GM12892 (cell line): Measurements from ENCODE around the gene EFHD2.

Experiments used
- POLR2A ChIP-seq: IDR thresholded peaks from 2 replicates; pipeline ENCODE4 v1.6.1; 2011; ENCODE audit warnings: low read depth, low read length, control low read depth
- POLR2AphosphoS5 ChIP-seq: IDR thresholded peaks from 2 replicates; pipeline ENCODE4 v1.6.1; 2011; ENCODE audit warnings: low read depth, low read length, control low read depth
- TAF1 ChIP-seq: IDR thresholded peaks from 2 replicates; pipeline ENCODE4 v1.6.1; 2011; ENCODE audit warnings: low read depth, mild to moderate bottlenecking, control low read depth, low read length, borderline replicate concordance

DNA sequence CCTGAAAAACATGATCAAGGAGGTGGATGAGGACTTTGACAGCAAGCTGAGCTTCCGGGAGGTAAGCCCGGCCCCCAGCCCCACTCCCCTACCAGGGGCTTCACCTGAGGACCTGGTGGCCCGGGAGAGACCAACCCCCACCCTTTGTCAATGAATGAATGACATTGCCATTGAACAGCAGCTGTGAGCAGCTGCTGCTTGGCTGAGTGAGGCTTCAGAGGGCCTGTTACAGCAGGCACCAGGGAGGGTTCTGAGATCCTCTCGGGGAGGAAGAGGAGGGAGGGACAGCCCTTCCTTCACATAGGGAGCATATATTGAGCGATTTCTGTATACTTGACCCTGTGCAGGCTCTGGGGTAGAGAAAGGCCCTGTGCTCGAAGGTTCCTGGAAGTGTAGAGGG is 16.3 kb downstream of the EFHD2 start:
- TF ChIP-seq TAF1 (no peak), POLR2A (no peak), POLR2AphosphoS5 (no peak)
